LNCAP (cell line): ENCODE results near the gene PCDHB14.

Experiments used
- TF ChIP-seq, protein P1 (sequence below): fragments of 450-650 bp; IDR thresholded peaks from 2 replicates; pipeline ENCODE4 v1.5.1; 2017; ENCODE audit warnings: mild to moderate bottlenecking

The PCDHB14 gene

DNA sequence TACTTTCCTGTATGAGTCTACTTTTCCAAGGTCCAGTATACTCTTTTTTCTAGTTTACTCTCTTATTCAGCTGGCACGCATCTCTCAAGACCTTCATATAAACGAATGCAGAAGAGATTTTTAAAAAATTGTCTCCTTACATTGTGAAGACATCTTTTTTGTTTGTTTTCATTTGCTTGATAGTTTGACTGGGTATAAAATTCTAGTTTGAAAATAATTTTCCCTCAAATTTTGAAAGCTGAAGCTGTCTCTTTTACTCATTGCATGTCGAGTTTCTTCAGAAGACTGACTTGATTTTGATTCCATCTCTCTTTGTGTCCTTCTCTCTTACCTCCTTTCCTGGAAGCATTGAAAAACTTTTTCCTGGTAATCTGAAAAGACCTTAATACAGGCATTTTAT lies 26.8 kb upstream of the PCDHB14 start:
- TF ChIP-seq, protein P1, sequence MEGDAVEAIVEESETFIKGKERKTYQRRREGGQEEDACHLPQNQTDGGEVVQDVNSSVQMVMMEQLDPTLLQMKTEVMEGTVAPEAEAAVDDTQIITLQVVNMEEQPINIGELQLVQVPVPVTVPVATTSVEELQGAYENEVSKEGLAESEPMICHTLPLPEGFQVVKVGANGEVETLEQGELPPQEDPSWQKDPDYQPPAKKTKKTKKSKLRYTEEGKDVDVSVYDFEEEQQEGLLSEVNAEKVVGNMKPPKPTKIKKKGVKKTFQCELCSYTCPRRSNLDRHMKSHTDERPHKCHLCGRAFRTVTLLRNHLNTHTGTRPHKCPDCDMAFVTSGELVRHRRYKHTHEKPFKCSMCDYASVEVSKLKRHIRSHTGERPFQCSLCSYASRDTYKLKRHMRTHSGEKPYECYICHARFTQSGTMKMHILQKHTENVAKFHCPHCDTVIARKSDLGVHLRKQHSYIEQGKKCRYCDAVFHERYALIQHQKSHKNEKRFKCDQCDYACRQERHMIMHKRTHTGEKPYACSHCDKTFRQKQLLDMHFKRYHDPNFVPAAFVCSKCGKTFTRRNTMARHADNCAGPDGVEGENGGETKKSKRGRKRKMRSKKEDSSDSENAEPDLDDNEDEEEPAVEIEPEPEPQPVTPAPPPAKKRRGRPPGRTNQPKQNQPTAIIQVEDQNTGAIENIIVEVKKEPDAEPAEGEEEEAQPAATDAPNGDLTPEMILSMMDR = no peak

DNA sequence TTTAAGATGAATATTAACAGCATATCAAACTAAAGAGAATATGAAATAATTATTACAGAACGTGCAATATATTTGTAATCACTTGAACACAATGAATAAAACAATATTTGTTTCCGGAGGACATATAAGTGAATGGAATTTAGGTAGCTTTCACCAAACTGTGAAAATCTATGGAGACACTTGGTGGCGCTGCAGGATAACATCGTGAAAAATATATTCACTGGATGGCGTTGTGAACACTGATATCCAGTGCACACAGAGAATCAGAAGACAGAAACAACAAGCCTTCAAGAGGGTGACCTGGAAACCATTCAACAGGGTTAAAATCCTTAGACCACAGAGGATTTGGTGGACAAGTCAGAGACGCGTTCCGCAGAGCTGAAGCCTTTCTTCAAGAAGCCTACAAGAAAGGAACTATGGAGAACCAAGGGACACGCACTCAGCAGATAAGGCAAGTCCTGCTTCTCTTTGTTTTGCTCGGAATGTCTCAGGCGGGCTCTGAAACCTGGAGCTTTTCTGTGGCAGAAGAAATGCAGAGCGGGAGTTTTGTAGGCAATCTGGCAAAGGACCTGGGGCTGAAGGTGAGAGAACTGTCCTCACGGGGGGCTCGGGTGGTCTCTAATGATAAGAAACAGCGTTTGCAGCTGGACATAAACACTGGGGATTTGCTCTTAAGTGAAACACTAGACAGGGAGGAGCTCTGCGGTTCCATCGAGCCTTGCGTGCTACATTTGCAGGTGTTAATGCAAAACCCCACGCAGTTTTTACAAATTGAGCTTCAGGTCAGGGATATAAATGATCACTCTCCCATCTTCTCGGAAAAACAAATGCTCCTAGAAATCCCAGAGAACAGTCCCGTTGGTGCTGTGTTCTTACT lies 23.5 kb upstream of the PCDHB14 start, which contains the start of gene PCDHB11:
TSS of gene PCDHB11 (plus strand) at position 269 of the 877 bp plus-strand sequence. CDS start at position 417, 148 bp downstream.
- TF ChIP-seq, protein P1 = peak; percentile 64

DNA sequence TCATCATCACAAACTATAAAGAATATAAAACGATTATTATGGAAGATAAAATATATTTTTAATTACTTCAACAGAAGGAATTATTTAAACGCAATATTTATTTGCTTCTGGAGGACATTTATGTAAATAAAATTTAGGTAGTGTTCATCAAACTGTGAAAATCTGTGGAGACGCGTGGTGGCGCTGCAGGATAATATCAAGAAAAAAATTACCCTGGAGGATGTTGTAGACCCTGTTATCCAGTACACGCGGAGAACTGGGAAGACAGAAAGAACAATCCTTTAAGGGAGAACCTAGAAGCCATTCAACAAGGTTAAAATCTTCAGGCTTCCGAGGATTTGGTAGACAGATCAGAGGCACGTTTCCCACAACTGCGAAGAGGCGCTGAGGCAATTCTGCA lies 14.7 kb upstream of the PCDHB14 start, which contains the start of gene PCDHB12:
TSS of gene PCDHB12 (plus strand) at position 242 of the 400 bp plus-strand sequence. CDS start 189 bp downstream, outside the sequence.
- TF ChIP-seq, protein P1 = peak; percentile 61

DNA sequence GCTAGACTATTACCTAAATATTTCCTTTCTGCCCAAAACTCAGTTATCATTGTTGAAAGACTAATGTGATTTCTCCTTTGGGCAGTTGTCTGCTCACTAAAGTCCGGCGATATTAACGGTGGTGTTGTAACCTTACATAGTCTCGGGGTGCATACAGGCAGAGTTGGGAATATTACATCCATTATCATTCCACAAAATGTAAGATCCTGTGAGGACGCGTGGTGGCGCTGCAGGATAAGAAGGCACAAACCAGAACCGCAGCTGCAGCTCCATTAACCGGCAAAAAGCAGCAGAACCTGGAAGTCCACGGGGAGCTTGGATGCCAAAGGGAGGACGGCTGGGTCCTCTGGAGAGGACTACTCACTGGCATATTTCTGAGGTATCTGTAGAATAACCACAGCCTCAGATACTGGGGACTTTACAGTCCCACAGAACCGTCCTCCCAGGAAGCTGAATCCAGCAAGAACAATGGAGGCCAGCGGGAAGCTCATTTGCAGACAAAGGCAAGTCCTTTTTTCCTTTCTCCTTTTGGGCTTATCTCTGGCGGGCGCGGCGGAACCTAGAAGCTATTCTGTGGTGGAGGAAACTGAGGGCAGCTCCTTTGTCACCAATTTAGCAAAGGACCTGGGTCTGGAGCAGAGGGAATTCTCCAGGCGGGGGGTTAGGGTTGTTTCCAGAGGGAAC lies 9.3 kb upstream of the PCDHB14 start, which contains the start of gene PCDHB13:
TSS of gene PCDHB13 (plus strand) at position 264 of the 684 bp plus-strand sequence. CDS start at position 469, 205 bp downstream.
- TF ChIP-seq, protein P1 = peak; percentile 57

DNA sequence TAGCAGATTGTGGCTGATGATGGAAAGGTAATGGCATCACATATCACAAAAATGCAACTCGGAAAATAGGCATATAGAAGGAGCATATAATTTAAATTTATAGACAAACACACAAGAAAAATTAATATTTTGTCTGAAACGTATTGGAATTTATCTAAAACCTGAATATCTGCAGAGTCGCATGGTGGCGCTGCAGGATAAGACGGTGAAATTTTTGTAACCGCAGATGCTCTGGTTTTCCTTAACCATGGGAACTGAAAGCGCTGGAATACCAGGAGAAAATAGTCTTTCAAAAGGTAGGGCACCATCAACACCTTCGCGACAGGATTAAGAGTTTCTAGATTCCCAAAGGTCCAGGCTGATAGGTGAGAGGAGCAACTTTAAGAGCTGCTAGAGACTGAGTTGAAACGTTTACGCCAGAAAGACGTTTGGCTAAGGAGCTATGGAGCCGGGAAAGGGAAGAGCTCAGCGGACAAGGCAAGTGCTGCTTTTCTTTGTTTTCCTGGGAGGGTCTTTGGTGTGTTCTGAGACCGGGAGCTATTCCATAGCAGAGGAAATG lies 11.0 kb downstream of the PCDHB14 start:
- TF ChIP-seq, protein P1 = peak; percentile 60; the same call in 1 of the 2 replicates

DNA sequence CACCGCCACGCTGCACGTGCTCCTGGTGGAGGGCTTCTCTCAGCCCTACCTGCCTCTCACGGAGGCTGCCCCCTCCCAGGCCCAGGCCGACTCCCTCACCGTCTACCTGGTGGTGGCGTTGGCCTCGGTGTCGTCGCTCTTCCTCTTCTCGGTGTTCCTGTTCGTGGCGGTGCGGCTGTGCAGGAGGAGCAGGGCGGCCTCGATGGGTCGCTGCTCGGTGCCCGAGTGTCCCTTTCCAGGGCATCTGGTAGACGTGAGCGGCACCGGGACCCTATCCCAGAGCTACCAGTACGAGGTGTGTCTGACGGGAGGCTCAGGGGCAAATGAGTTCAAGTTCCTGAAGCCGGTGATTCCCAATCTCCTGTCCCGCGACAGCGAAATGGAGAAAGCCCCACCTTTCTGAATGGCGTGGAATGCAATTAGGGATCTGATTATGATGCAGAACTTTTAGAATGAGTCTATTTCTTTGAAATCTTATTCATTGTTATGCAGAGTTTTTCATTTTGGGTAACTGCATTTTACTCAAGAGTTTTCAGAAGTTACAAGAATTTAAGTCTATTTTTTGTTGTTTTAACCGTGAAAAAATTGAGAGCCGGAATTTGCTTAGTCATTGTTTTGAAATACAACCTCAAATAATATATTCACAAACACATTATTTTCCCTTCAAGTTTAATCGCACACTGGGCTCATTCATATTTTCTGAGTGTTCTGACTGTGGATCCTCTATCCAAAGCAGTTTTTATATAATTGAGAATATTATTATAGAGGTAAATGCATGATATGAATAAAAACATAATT lies 13.6 kb downstream of the PCDHB14 start:
- TF ChIP-seq, protein P1 = no peak
